ENCODE data around the gene VPS37D. TPM values are rescaled to one million over a fixed set of nuclear protein-coding genes. Genes with fewer than 3 reads are reported as not detected.

Gene VPS37D
- total and polyA plus RNA-seq, 2 experiments from 2014 or later: 2.2 to 7.0 TPM

GRCh38 chr7:73644688-73645286, 22.8 kb upstream of the VPS37D start:
- H3K27me3 ChIP-seq (ENCODE audit: insufficient read depth): peaks cover 33% of the 10 kb centered on the region
- H3K36me3 ChIP-seq (ENCODE audit: insufficient read depth): no peaks in the 10 kb centered on the region
- no peak overlapping the region for H3K4me2 ChIP-seq
- DNase-seq (ENCODE audit: low spot score): no peak
- H3K4me1 Mint-ChIP-seq: peaks cover 9% of the 10 kb centered on the region
- H2AFZ ChIP-seq: no peak overlapping the region
- H3K4me1 ChIP-seq (ENCODE audit: insufficient read depth): peaks cover 11% of the 10 kb centered on the region; the same call in 1 of the 2 replicates
- no peak for TF ChIP-seq CTCF (conservative IDR thresholded peaks at IDR 0.05; ENCODE audit: low read depth in 2 of 2)
- TF ChIP-seq ZNF462 (CRISPR knock-in tag; IDR thresholded peaks at IDR 0.05): no peak
- TF ChIP-seq ZNF331 (CRISPR knock-in tag; IDR thresholded peaks at IDR 0.05; ENCODE audit: low read depth): no peak
- no peak for TF ChIP-seq REST (IDR thresholded peaks at IDR 0.05; ENCODE audit: unreplicated experiment)
- no peak for TF ChIP-seq STAT1 (IDR thresholded peaks at IDR 0.05; ENCODE audit: unreplicated experiment)
- no peak for TF ChIP-seq ETS1 (IDR thresholded peaks at IDR 0.05)
- TF ChIP-seq ZNF114 (CRISPR knock-in tag; IDR thresholded peaks at IDR 0.05): no peak
- no peak for TF ChIP-seq CREB1 (CRISPR knock-in tag; IDR thresholded peaks at IDR 0.05; ENCODE audit: low read depth)
- no peak for TF ChIP-seq POLR2AphosphoS5 (IDR thresholded peaks at IDR 0.05; ENCODE audit: low read depth)
- TF ChIP-seq EZH2 (IDR thresholded peaks at IDR 0.05; ENCODE audit: low read depth, unreplicated experiment): no peak
- TF ChIP-seq NANOG (IDR thresholded peaks at IDR 0.05; ENCODE audit: borderline replicate concordance): no peak
- no peak for TF ChIP-seq JUNB (IDR thresholded peaks at IDR 0.05; ENCODE audit: unreplicated experiment)
- TF ChIP-seq EZH2phosphoT487 (IDR thresholded peaks at IDR 0.05; ENCODE audit: unreplicated experiment): no peak
- H3K9me3 Mint-ChIP-seq: peaks cover 3% of the 10 kb centered on the region; the same call in 1 of the 3 replicates
- no peak overlapping the region for H3K27ac ChIP-seq (ENCODE audit: low read depth)
- H3K4me3 ChIP-seq: no peak overlapping the region
- no peaks in the 10 kb centered on the region for H4K20me1 ChIP-seq (replicated peaks; ENCODE audit: insufficient read depth)
- no peaks in the 10 kb centered on the region for H3F3A ChIP-seq (replicated peaks; ENCODE audit: low read depth)
- H3K36me3 Mint-ChIP-seq (ENCODE audit: low read depth): no peaks in the 10 kb centered on the region; the same call in 2 of the 3 replicates
- no peak overlapping the region for H3K4me3 Mint-ChIP-seq
- ATAC-seq: no peak
- no peaks in the 10 kb centered on the region for H3K79me2 ChIP-seq (replicated peaks; ENCODE audit: insufficient read depth)
- H3K27me3 Mint-ChIP-seq (ENCODE audit: insufficient read depth, low read depth, poor library complexity): peaks cover 31% of the 10 kb centered on the region
- H3K27ac Mint-ChIP-seq: no peak overlapping the region
- no peaks in the 10 kb centered on the region for H3K9me2 ChIP-seq (ENCODE audit: insufficient read depth)

Measured in GM23338 (cell line).